ENCODE results near the gene HK1. TPM values are rescaled to one million over a fixed set of nuclear protein-coding genes. Genes with fewer than 3 reads are reported as not detected.
"Not testable (repeated sequence)": the region's sequence is repeated elsewhere in the genome, so short reads cannot be mapped to it uniquely, and the experiment has no call there.

The HK1 gene
- total RNA-seq, 4 donors from 2014 or later, result 92.5 to 216 (median 126) TPM

DNA sequence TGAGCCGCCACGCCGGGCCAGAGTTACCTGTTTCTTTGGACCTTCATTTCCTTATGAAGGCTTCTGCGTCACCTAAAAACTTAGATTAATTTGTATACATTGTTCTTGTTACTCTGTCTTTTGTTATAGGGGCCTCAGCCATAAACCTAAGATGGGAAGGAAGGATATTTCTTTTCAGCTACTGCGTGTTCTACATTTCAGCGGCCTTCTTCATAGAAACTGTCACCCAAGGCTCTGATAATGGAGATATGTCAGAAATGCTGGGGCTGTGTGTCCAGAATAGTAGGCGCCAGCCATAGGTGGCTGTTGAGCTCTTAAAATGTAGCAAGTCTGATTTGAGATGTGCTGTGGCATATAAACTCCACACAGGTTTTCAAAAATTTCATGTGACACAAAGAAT, 52.9 kb downstream of the HK1 start:
- WGBS, 2 donors (ENCODE audit: low coverage in 1 of 2), result 92 to 96% methylated on average over 6 to 7 of the region's 7 CpGs
- H3K27ac ChIP-seq, result peak overlapping the region in 2 of 4 donors; percentile 81 to 88
- H3K27me3 ChIP-seq, result no peaks in the 10 kb centered on the region
- peaks cover 17 to 100% (median 57%) of the 10 kb centered on the region in 3 donors for H3K4me1 ChIP-seq
- H3K9me3 ChIP-seq, result no peaks in the 10 kb centered on the region
- no peaks in the 10 kb centered on the region for H3K36me3 ChIP-seq
- ATAC-seq, result no peak
- TF ChIP-seq POLR2AphosphoS5 (IDR thresholded peaks at IDR 0.05), result no peak
- TF ChIP-seq EP300 (IDR thresholded peaks at IDR 0.05), result no peak
- H3K4me3 ChIP-seq, result no peak overlapping the region

DNA sequence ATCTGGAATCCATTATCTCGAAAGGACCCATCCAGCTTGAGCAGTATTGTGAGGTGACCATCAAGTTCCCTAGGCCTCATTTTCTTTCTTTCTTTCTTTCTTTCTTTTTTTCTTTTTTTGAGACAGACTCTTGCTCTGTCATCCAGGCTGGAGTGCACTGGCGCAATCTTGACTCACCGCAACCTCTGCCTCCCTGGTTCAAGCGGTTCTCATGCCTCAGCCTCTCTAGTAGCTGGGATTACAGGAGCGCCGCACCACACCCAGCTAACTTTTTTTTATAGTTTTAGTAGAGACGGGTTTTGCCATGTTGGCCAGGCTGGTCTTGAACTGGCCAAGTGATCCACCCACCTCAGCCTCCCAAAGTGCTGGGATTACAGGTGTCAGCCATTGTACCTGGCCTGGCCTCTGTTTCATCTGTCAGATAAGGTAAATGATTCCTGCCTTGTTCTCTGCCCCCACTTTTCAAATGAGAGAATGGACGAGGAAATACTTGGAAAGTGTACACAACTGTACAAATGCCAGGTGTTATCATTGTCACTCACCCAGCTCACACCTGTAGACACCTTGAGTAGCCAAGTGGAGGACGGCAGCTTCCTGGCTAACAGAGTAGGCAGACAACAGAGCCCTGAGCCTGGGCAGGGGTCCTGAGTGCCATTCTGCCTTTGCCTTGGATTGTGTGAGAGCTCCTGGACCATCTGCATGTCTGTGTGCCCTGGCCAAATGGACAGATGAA, 54.1 kb downstream of the HK1 start:
- Histone ChIP-seq H3K4me3 (no peak overlapping the region), H3K27ac (peak overlapping the region; percentile 81 to 88 (median 84)), H3K36me3 (no peaks in the 10 kb centered on the region), H3K4me1 (peaks cover 15 to 100% (median 65%) of the 10 kb centered on the region in 3 donors), H3K9me3 (no peaks in the 10 kb centered on the region), H3K27me3 (no peaks in the 10 kb centered on the region)
- ATAC-seq, result no peak
- WGBS, 2 donors (ENCODE audit: low coverage in 1 of 2), result 87 to 100% methylated on average over 2 to 6 of the region's 9 CpGs
- TF ChIP-seq POLR2AphosphoS5 (IDR thresholded peaks at IDR 0.05), result no peak
- TF ChIP-seq, protein P1, sequence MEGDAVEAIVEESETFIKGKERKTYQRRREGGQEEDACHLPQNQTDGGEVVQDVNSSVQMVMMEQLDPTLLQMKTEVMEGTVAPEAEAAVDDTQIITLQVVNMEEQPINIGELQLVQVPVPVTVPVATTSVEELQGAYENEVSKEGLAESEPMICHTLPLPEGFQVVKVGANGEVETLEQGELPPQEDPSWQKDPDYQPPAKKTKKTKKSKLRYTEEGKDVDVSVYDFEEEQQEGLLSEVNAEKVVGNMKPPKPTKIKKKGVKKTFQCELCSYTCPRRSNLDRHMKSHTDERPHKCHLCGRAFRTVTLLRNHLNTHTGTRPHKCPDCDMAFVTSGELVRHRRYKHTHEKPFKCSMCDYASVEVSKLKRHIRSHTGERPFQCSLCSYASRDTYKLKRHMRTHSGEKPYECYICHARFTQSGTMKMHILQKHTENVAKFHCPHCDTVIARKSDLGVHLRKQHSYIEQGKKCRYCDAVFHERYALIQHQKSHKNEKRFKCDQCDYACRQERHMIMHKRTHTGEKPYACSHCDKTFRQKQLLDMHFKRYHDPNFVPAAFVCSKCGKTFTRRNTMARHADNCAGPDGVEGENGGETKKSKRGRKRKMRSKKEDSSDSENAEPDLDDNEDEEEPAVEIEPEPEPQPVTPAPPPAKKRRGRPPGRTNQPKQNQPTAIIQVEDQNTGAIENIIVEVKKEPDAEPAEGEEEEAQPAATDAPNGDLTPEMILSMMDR (IDR thresholded peaks at IDR 0.05), result no peak
- TF ChIP-seq POLR2A (IDR thresholded peaks at IDR 0.05), result no peak
- no peak for TF ChIP-seq EP300 (IDR thresholded peaks at IDR 0.05)

DNA sequence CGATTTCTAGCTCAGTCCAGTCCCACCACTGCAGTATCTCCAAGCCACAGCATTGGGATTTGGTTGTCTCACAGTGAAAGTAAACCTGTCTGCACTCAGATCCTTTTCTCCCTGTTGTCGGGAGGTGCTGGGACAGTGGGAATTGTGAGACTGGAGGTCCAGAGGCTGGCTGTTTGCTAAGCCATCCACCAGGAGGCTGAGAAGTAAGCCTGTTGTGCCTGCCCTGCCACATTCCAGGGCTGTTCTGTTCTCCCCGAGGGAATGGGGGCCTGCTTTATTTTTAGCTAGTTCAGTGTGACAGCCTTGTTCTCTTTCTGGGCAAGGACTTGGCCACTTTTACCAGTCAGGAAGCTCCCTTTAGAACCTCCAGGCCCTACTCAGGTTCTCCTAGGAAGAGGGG, 54.9 kb downstream of the HK1 start:
- 50% methylated on average over 1 of the region's 3 CpGs; no CpG with 5 or more reads in 1 of the 2 donors for WGBS, 2 donors (ENCODE audit: low coverage in 1 of 2)
- Histone ChIP-seq H3K9me3 (no peaks in the 10 kb centered on the region), H3K36me3 (no peaks in the 10 kb centered on the region), H3K27me3 (no peaks in the 10 kb centered on the region), H3K4me1 (peaks cover 15 to 100% (median 68%) of the 10 kb centered on the region in 3 donors), H3K4me3 (no peak overlapping the region), H3K27ac (peak overlapping the region; percentile 81 to 88 (median 84))
- peak; percentile 79 for ATAC-seq
- TF ChIP-seq, protein P1 (IDR thresholded peaks at IDR 0.05), result peak in 3 of 4 experiments; percentile 60 to 71 (median 69)
- TF ChIP-seq POLR2AphosphoS5 (IDR thresholded peaks at IDR 0.05) (peak; percentile 71), POLR2A (IDR thresholded peaks at IDR 0.05) (no peak), EP300 (IDR thresholded peaks at IDR 0.05) (no peak)

DNA sequence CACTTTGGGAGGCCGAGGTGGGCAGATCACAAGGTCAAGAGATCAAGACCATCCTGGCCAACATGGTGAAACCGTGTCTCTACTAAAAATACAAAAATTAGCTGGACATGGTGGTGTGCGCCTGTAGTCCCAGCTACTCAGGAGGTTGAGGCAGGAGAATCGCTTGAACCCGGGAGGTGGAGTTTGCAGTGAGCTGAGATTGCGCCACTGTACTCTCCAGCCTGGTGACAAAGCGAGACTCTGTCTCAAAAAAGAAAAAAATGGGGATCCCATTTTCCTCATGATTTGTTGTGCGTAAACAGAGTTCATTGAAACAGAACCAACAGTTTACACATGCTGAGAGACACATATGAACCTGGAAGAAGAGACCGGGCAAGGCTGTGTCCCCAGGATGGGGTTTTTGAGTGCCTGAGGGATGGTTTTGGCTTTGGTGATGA, 55.6 kb downstream of the HK1 start:
- not testable (repeated sequence) for ATAC-seq, H3K27me3 ChIP-seq, H3K4me3 ChIP-seq, H3K36me3 ChIP-seq, H3K9me3 ChIP-seq
- WGBS, 2 donors (ENCODE audit: low coverage in 1 of 2), result 86 to 88% methylated on average over 7 to 8 of the region's 9 CpGs
- peaks cover 15 to 100% (median 70%) of the 10 kb centered on the region in 3 donors for H3K4me1 ChIP-seq
- peak overlapping the region; percentile 81 to 88 (median 84) for H3K27ac ChIP-seq

DNA sequence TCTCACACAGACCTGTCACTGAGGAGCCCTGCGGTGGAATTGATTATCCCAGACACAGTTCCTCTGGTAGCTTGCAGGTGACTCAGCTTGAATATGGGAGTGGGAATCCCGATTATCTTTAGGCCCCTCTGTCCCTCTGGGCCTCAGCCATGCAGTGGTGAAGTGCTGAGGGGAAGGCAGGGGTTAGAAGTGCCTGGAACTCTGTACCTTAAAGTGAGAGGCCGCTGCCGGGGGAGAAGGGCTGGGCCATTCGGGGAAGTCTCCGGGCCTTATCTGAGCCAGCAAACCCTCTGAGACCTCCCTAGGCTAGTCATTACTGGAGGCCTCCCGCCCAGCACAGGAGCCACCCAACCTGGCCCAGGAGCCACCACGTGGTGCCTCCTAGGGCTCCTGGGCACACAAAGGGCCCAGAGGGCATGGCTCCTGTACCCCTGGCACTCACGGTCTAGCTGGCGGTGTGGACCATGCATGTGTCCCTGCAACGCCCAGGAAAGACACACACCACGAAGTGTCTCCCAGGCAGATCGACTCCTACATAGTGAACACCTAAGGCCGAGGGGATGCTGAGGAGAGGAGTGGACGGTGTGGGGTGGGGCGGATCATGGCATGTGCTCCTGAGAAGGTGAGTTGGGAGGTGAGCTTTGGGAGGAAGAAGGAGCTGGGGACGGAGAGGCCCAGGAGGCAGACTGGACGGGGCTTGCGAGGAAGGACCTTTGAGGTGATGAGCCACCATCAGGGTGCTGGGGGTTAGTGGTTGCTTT, 56.2 kb downstream of the HK1 start:
- TF ChIP-seq EP300 (IDR thresholded peaks at IDR 0.05) (no peak), POLR2A (IDR thresholded peaks at IDR 0.05) (no peak)
- Histone ChIP-seq H3K4me3 (peak overlapping the region in 1 of 2 donors; percentile 10), H3K36me3 (no peaks in the 10 kb centered on the region), H3K4me1 (peaks cover 15 to 100% (median 71%) of the 10 kb centered on the region in 3 donors), H3K27ac (peak overlapping the region; percentile 49 to 88 (median 84)), H3K27me3 (no peaks in the 10 kb centered on the region), H3K9me3 (no peaks in the 10 kb centered on the region)
- WGBS, 2 donors (ENCODE audit: low coverage in 1 of 2), result 67 to 84% methylated on average over 4 to 6 of the region's 19 CpGs
- no peak for ATAC-seq

DNA sequence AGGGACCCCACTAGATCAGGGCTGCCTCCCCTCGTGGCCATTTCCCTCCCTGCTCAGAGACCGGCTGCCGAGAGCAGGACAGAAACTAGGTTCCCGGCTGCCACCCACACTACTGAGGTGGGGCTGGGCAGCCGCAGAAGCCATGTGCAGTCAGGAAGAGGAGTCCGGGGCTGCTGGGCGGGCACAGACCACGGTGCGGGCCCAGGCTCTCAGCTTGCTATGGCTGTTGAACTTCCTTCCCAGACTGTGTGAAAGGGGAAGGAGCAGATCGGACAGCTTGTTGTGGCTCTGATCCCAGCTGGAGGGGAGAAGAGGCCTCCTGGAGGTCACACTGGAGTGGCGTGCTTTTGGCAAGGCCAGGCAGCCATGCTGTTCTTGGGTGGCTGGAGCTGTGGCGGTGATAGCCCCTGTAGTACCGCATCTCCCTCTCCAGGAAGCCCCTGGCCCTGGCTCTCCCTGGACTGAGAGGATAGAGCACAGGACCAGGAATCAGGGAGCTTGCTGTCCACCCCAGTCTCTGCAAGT, 56.8 kb downstream of the HK1 start:
- peak overlapping the region in 1 of 2 donors; percentile 10 for H3K4me3 ChIP-seq
- peaks cover 15 to 100% (median 71%) of the 10 kb centered on the region in 3 donors for H3K4me1 ChIP-seq
- H3K27ac ChIP-seq, result peak overlapping the region; percentile 49 to 88 (median 84)
- WGBS, 2 donors (ENCODE audit: low coverage in 1 of 2), result 20% methylated on average over 1 of the region's 13 CpGs; no CpG with 5 or more reads in 1 of the 2 donors
- no peaks in the 10 kb centered on the region for H3K27me3 ChIP-seq
- TF ChIP-seq, protein P1 (IDR thresholded peaks at IDR 0.05), result no peak
- TF ChIP-seq POLR2A (IDR thresholded peaks at IDR 0.05) (no peak), POLR2AphosphoS5 (IDR thresholded peaks at IDR 0.05) (no peak), EP300 (IDR thresholded peaks at IDR 0.05) (no peak)
- H3K36me3 ChIP-seq, result no peaks in the 10 kb centered on the region
- H3K9me3 ChIP-seq, result no peaks in the 10 kb centered on the region
- ATAC-seq, result peak; percentile 48

Data from gastroesophageal sphincter (tissue), 4 donors.